Right lobe of liver (tissue), 4 donors: ENCODE measurements around the gene TECR.

Experiments used
- CTCF ChIP-seq, 4 donors: fragments of 200-600 bp in 3 of 4; fragments of 450-650 bp in 1 of 4; IDR thresholded peaks; one replicate each; pipeline versions ENCODE4 v1.5.1 to v1.8.0; 2016 to 2022; ENCODE audit warnings: antibody characterized with exemption in 4 of 4, mild to moderate bottlenecking in 2 of 4
- POLR2A ChIP-seq: fragments of 450-650 bp; IDR thresholded peaks from one replicate; pipeline ENCODE4 v1.6.1; 2017; ENCODE audit warnings: antibody characterized with exemption, mild to moderate bottlenecking
- donor health status: DM: no; HTN: no; CAD: no.
- donor health status: DM: no; HTN: no; CAD: no.
- donor health status: DM: no; HTN: yes; CAD: no.

- TF ChIP-seq CTCF (IDR thresholded peaks at IDR 0.05) (no peak), POLR2A (no peak)
Measured at GRCh38 chr19:14510311-14511228, 18.8 kb upstream of the TECR start.
